ENCODE results near the gene GRIN1.
A peak's percentile ranks its signal among the peaks of the same experiment; 100 is the strongest.

The GRIN1 gene

GRCh38 chr9:137205126-137206069 is 66.4 kb downstream of the GRIN1 start, which contains the start of the genes NDOR1 and TMEM203:
NDOR1 (plus strand) TSS chr9:137205700; CDS start chr9:137205778, 78 bp downstream.
TMEM203 (minus strand) TSS chr9:137205648; CDS start chr9:137205414, 234 bp downstream.
- peak within 1 kb of the TSS; percentile 75 for H3K27ac ChIP-seq (ENCODE audit: low read depth, low read length)
- H3K27me3 ChIP-seq (ENCODE audit: control insufficient read depth, insufficient read depth, low read length) = no peaks in the 10 kb centered on the region
- H3K4me1 ChIP-seq (ENCODE audit: control insufficient read depth, insufficient read depth, low read length) = peaks cover 10% of the 10 kb centered on the region; the same call in 1 of the 2 replicates
- no peaks in the 10 kb centered on the region for H3K9me3 ChIP-seq (ENCODE audit: control insufficient read depth, insufficient read depth, low read length)
- peak within 1 kb of the TSS; percentile 89 for H3K9ac ChIP-seq (ENCODE audit: low read depth, low read length)
- H3K36me3 ChIP-seq (ENCODE audit: control insufficient read depth, insufficient read depth, low read length) = peaks cover 16% of the 10 kb centered on the region
- H3K4me3 ChIP-seq (ENCODE audit: low read depth, low read length) = peak within 1 kb of the TSS; percentile 82

- Histone ChIP-seq H3K36me3 (ENCODE audit: control insufficient read depth, insufficient read depth, low read length) (peaks cover 19% of the 10 kb centered on the region), H3K4me3 (ENCODE audit: low read depth, low read length) (peak overlapping the region; percentile 82), H3K27ac (ENCODE audit: low read depth, low read length) (no peak overlapping the region), H3K9ac (ENCODE audit: low read depth, low read length) (no peak overlapping the region), H3K9me3 (ENCODE audit: control insufficient read depth, insufficient read depth, low read length) (no peaks in the 10 kb centered on the region), H3K4me1 (ENCODE audit: control insufficient read depth, insufficient read depth, low read length) (peaks cover 5% of the 10 kb centered on the region; the same call in 1 of the 2 replicates), H3K27me3 (ENCODE audit: control insufficient read depth, insufficient read depth, low read length) (no peaks in the 10 kb centered on the region)
These were observed 67.6 kb downstream of the GRIN1 start for GRCh38 chr9:137206602-137207001.

- Histone ChIP-seq H3K9ac (ENCODE audit: low read depth, low read length) (no peak overlapping the region), H3K27me3 (ENCODE audit: control insufficient read depth, insufficient read depth, low read length) (no peaks in the 10 kb centered on the region), H3K36me3 (ENCODE audit: control insufficient read depth, insufficient read depth, low read length) (peaks cover 51% of the 10 kb centered on the region), H3K4me3 (ENCODE audit: low read depth, low read length) (no peak overlapping the region), H3K27ac (ENCODE audit: low read depth, low read length) (no peak overlapping the region), H3K9me3 (ENCODE audit: control insufficient read depth, insufficient read depth, low read length) (no peaks in the 10 kb centered on the region), H3K4me1 (ENCODE audit: control insufficient read depth, insufficient read depth, low read length) (no peaks in the 10 kb centered on the region)
These were observed 72.6 kb downstream of the GRIN1 start for GRCh38 chr9:137211532-137211931.

- no peak overlapping the region for H3K27ac ChIP-seq (ENCODE audit: low read depth, low read length)
- no peak overlapping the region for H3K4me3 ChIP-seq (ENCODE audit: low read depth, low read length)
- H3K4me1 ChIP-seq (ENCODE audit: control insufficient read depth, insufficient read depth, low read length) = no peaks in the 10 kb centered on the region
- no peaks in the 10 kb centered on the region for H3K9me3 ChIP-seq (ENCODE audit: control insufficient read depth, insufficient read depth, low read length)
- peaks cover 50% of the 10 kb centered on the region for H3K36me3 ChIP-seq (ENCODE audit: control insufficient read depth, insufficient read depth, low read length)
- H3K27me3 ChIP-seq (ENCODE audit: control insufficient read depth, insufficient read depth, low read length) = no peaks in the 10 kb centered on the region
- H3K9ac ChIP-seq (ENCODE audit: low read depth, low read length) = no peak overlapping the region
These were observed 73.6 kb downstream of the GRIN1 start for GRCh38 chr9:137212520-137212919.

- no peak overlapping the region for H3K27ac ChIP-seq (ENCODE audit: low read depth, low read length)
- peaks cover 47% of the 10 kb centered on the region for H3K36me3 ChIP-seq (ENCODE audit: control insufficient read depth, insufficient read depth, low read length)
- no peaks in the 10 kb centered on the region for H3K4me1 ChIP-seq (ENCODE audit: control insufficient read depth, insufficient read depth, low read length)
- no peak overlapping the region for H3K9ac ChIP-seq (ENCODE audit: low read depth, low read length)
- H3K27me3 ChIP-seq (ENCODE audit: control insufficient read depth, insufficient read depth, low read length) = no peaks in the 10 kb centered on the region
- H3K9me3 ChIP-seq (ENCODE audit: control insufficient read depth, insufficient read depth, low read length) = no peaks in the 10 kb centered on the region
- H3K4me3 ChIP-seq (ENCODE audit: low read depth, low read length) = no peak overlapping the region
These were observed 74.5 kb downstream of the GRIN1 start for GRCh38 chr9:137213160-137214060.

- Histone ChIP-seq H3K4me3 (ENCODE audit: low read depth, low read length) (no peak overlapping the region), H3K27ac (ENCODE audit: low read depth, low read length) (no peak overlapping the region), H3K4me1 (ENCODE audit: control insufficient read depth, insufficient read depth, low read length) (no peaks in the 10 kb centered on the region), H3K27me3 (ENCODE audit: control insufficient read depth, insufficient read depth, low read length) (no peaks in the 10 kb centered on the region), H3K9ac (ENCODE audit: low read depth, low read length) (no peak overlapping the region), H3K36me3 (ENCODE audit: control insufficient read depth, insufficient read depth, low read length) (peaks cover 40% of the 10 kb centered on the region), H3K9me3 (ENCODE audit: control insufficient read depth, insufficient read depth, low read length) (no peaks in the 10 kb centered on the region)
These were observed 75.7 kb downstream of the GRIN1 start for GRCh38 chr9:137214620-137215019.

GRCh38 chr9:137215196-137215986 is 76.4 kb downstream of the GRIN1 start:
- no peaks in the 10 kb centered on the region for H3K4me1 ChIP-seq (ENCODE audit: control insufficient read depth, insufficient read depth, low read length)
- H3K36me3 ChIP-seq (ENCODE audit: control insufficient read depth, insufficient read depth, low read length) = peaks cover 36% of the 10 kb centered on the region
- H3K9ac ChIP-seq (ENCODE audit: low read depth, low read length) = no peak overlapping the region
- H3K4me3 ChIP-seq (ENCODE audit: low read depth, low read length) = no peak overlapping the region
- H3K9me3 ChIP-seq (ENCODE audit: control insufficient read depth, insufficient read depth, low read length) = no peaks in the 10 kb centered on the region
- H3K27ac ChIP-seq (ENCODE audit: low read depth, low read length) = no peak overlapping the region
- H3K27me3 ChIP-seq (ENCODE audit: control insufficient read depth, insufficient read depth, low read length) = no peaks in the 10 kb centered on the region

- no peak overlapping the region for H3K9ac ChIP-seq (ENCODE audit: low read depth, low read length)
- no peak overlapping the region for H3K27ac ChIP-seq (ENCODE audit: low read depth, low read length)
- H3K4me1 ChIP-seq (ENCODE audit: control insufficient read depth, insufficient read depth, low read length) = no peaks in the 10 kb centered on the region
- peaks cover 34% of the 10 kb centered on the region for H3K36me3 ChIP-seq (ENCODE audit: control insufficient read depth, insufficient read depth, low read length)
- H3K9me3 ChIP-seq (ENCODE audit: control insufficient read depth, insufficient read depth, low read length) = no peaks in the 10 kb centered on the region
- no peaks in the 10 kb centered on the region for H3K27me3 ChIP-seq (ENCODE audit: control insufficient read depth, insufficient read depth, low read length)
- H3K4me3 ChIP-seq (ENCODE audit: low read depth, low read length) = no peak overlapping the region
These were observed 77.4 kb downstream of the GRIN1 start for GRCh38 chr9:137216188-137216965.

GRCh38 chr9:137217276-137218211 is 78.6 kb downstream of the GRIN1 start:
- no peak overlapping the region for H3K27ac ChIP-seq (ENCODE audit: low read depth, low read length)
- peaks cover under 1% of the 10 kb centered on the region; the same call in 1 of the 2 replicates for H3K27me3 ChIP-seq (ENCODE audit: control insufficient read depth, insufficient read depth, low read length)
- H3K9me3 ChIP-seq (ENCODE audit: control insufficient read depth, insufficient read depth, low read length) = no peaks in the 10 kb centered on the region
- no peak overlapping the region for H3K9ac ChIP-seq (ENCODE audit: low read depth, low read length)
- no peak overlapping the region for H3K4me3 ChIP-seq (ENCODE audit: low read depth, low read length)
- H3K36me3 ChIP-seq (ENCODE audit: control insufficient read depth, insufficient read depth, low read length) = peaks cover 34% of the 10 kb centered on the region
- no peaks in the 10 kb centered on the region for H3K4me1 ChIP-seq (ENCODE audit: control insufficient read depth, insufficient read depth, low read length)

Data from HUES48 (cell line).